ENCODE results near the gene PTPN1.
"Not testable (repeated sequence)": the region's sequence is repeated elsewhere in the genome, so short reads cannot be mapped to it uniquely, and the experiment has no call there.

Gene PTPN1

DNA sequence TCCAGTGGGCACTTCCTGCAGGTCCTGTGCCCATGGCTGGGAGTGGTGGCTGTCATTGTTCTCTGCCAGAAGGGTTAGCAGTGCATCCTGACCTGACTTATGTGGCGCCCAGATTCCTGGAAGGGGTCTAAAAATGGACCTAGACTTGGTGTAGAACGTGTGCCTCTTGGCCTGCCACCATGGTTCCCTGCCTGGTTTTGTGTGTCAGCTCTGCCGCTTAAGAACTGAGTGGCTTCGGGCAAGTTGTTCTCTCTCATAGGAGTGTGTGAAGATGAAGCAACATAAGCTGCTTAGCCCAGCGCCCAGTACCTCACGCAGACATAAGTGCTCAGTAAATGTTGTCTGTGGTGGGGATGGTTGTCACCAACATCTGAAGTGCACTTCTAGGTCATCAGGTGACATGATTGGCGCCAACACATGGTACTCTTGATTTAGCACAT lies 52.1 kb downstream of the PTPN1 start:
- TF ChIP-seq, protein P1, sequence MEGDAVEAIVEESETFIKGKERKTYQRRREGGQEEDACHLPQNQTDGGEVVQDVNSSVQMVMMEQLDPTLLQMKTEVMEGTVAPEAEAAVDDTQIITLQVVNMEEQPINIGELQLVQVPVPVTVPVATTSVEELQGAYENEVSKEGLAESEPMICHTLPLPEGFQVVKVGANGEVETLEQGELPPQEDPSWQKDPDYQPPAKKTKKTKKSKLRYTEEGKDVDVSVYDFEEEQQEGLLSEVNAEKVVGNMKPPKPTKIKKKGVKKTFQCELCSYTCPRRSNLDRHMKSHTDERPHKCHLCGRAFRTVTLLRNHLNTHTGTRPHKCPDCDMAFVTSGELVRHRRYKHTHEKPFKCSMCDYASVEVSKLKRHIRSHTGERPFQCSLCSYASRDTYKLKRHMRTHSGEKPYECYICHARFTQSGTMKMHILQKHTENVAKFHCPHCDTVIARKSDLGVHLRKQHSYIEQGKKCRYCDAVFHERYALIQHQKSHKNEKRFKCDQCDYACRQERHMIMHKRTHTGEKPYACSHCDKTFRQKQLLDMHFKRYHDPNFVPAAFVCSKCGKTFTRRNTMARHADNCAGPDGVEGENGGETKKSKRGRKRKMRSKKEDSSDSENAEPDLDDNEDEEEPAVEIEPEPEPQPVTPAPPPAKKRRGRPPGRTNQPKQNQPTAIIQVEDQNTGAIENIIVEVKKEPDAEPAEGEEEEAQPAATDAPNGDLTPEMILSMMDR (IDR thresholded peaks at IDR 0.05; ENCODE audit: low read length, missing control alignments) = no peak
- no peak overlapping the region for H3K4me3 ChIP-seq (replicated peaks; ENCODE audit: low read depth, low read length)
- DNase-seq (ENCODE audit: low read depth) = no peak

DNA sequence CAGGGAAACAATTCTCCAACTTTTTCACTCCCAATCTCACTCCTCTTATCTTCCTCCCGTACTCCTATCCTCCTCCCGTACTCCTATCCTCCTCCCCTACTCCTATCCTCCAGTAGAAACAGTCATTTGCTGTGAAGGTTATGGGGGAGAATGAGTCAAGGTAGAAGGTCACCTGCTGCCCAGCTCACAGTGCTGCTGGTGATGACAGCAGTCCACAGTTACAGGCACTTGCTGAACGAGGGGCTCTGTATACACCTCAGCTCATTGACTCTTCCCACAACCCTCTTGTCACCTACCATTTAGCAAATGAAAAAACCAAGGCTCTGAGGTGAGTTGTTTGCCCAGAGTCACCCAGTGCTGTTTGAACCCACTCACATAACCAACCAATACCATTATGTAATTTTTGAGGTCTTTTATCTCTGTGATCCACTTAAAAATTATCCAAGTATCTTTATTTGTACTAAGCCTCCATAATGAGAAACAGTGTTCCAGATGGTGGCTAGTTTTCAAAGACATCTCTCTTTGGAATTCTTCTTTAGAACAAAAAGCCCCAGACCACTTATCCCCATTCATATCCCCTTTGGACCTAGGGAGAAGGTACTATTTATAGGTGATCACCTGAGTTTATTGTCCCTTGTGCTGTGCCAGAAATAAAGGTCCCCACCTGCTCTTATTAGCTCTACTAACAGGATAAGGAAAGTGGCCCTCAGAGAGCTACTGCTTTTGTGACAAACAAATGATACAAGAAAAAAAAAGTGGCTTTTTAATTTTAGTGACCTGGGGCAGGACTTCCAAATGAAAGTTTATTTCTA lies 53.2 kb downstream of the PTPN1 start:
- TF ChIP-seq, protein P1 (IDR thresholded peaks at IDR 0.05; ENCODE audit: low read length, missing control alignments) = no peak
- no peak overlapping the region for H3K4me3 ChIP-seq (replicated peaks; ENCODE audit: low read depth, low read length)
- no peak for DNase-seq (ENCODE audit: low read depth)

DNA sequence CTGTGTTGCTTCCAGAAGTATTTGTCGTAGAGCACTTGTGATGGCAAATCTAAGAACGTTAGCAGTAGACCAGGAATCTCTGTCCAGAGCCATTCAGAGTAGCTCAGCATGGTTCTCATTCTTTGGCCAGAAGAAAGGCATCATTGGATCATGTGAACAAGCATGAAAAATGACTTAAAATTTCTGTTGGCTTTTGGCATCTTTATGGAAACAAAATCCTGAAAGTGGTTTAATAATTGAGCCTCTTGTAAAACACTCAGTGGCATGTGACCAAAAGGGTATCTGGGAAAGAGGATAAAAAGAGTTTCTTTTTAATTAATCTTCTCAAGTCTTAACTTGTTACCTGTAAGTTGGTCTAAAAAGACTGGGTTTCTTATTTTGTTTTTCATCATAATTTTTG lies 55.2 kb downstream of the PTPN1 start:
- no peak for DNase-seq (ENCODE audit: low read depth)
- TF ChIP-seq, protein P1 (IDR thresholded peaks at IDR 0.05; ENCODE audit: low read length, missing control alignments) = no peak
- H3K4me3 ChIP-seq (replicated peaks; ENCODE audit: low read depth, low read length) = no peak overlapping the region

GRCh38 chr20:50565871-50566270 lies 55.7 kb downstream of the PTPN1 start:
- DNase-seq (ENCODE audit: low read depth) = no peak
- TF ChIP-seq, protein P1 (IDR thresholded peaks at IDR 0.05; ENCODE audit: low read length, missing control alignments) = no peak
- no peak overlapping the region for H3K4me3 ChIP-seq (replicated peaks; ENCODE audit: low read depth, low read length)

- DNase-seq (ENCODE audit: low read depth) = no peak
- TF ChIP-seq, protein P1 (IDR thresholded peaks at IDR 0.05; ENCODE audit: low read length, missing control alignments) = no peak
- H3K4me3 ChIP-seq (replicated peaks; ENCODE audit: low read depth, low read length) = no peak overlapping the region
Observed at GRCh38 chr20:50567860-50568548, 57.8 kb downstream of the PTPN1 start.

DNA sequence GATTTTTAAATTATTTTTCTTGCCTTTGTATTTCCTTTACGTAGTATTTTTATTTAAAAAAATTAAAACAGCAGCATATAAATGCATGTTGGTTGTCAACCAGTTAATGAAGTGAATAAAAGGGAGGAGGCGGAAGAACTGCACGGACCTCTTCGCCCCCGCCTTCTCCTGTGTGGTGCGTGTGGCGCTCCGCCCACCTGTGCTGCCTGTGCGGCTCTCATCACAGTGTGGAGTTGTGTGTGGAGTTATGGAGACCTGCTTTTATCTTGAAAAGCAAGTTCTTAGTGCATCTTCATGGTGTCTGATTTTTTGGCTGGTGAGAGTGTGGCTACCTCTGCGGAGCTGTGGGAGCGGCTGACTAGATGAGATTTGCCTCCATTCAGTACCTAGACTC lies 58.4 kb downstream of the PTPN1 start:
- TF ChIP-seq, protein P1 (IDR thresholded peaks at IDR 0.05; ENCODE audit: low read length, missing control alignments) = no peak
- H3K4me3 ChIP-seq (replicated peaks; ENCODE audit: low read depth, low read length) = no peak overlapping the region
- DNase-seq (ENCODE audit: low read depth) = no peak

GRCh38 chr20:50569487-50569863 lies 59.3 kb downstream of the PTPN1 start:
- not testable (repeated sequence) for H3K4me3 ChIP-seq (replicated peaks; ENCODE audit: low read depth, low read length); DNase-seq (ENCODE audit: low read depth)

All from fibroblast of pulmonary artery (primary cell).